GM19397 (cell line): ENCODE data around the gene STK32B.
"Not testable (repeated sequence)": the region's sequence is repeated elsewhere in the genome, so short reads cannot be mapped to it uniquely, and the experiment has no call there.

Source experiments
- ATAC-seq: cut with Tn5 transposase; IDR thresholded peaks from one replicate; pipeline ENCODE4 v1.9.1; 2021; ENCODE audit warnings: mild to moderate bottlenecking, moderate library complexity; ENCODE audit not compliant: unreplicated experiment

STK32B gene

DNA sequence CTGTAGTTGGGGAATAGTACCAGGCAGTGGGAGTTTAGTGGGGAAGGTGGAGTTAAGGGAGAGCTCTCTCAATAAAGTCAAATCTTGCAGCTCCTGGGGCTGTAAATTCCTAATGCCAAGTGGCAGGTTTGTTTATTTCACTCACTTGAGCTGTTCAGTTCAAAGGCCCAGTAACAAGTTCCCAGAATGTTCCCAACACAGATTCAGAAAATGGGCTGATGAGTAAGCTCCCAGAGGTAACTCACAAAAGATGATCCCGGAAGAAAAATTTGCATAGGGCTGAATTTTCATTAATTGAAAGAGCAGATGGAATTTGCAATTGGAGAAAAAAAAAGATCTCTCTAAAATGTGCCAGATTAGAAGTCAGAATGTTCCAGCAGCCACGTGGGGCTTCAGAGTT, 370.9 kb downstream of the STK32B start:
- no peak for ATAC-seq

- no peak for ATAC-seq
Observed at GRCh38 chr4:5423670-5424069, 372.4 kb downstream of the STK32B start.

- ATAC-seq: no peak
Observed at GRCh38 chr4:5424211-5424610, 372.9 kb downstream of the STK32B start.

DNA sequence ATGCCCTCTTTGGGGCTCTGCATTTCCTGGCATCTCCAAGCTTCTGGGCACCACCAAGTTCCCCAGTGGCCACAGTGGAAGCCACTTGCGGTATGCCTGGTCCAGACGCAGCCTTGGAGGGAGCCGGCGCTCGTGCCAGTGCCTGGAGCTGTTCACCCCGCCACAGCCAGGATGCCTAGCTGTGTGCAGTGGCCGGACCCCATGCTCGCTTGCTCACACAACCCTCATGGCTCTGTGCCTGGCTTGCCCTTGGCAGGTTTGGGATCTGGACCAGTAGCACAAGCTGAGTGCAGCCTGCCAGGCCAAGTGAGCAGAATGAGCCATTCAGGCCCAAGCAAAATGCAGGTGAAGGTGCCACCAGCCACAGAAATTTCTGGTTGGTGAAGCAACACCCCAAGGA, 373.6 kb downstream of the STK32B start:
- ATAC-seq: no peak

- no peak for ATAC-seq
Observed at GRCh38 chr4:5429747-5430146, 378.5 kb downstream of the STK32B start.

DNA sequence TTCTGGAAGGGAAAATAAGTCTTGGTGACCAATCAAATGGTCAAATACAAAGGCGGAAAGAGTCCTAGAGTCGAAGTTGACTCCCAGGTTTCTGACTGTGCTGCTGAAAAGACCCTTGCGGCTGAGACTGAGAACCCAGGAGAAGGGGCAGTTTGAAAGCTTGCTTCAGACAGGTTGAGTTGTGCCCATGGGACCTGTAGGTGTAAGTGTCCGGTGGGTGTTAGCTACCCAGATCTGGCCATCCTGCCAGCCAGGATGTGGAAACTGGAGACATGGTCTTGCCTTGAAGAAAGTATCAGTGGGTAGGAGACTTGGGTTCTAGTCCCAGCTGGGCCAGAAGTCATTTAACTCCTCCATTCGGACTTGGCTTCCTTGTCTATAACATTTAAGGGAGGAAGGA, 381.9 kb downstream of the STK32B start:
- no peak for ATAC-seq

GRCh38 chr4:5435201-5435600, 383.9 kb downstream of the STK32B start:
- no peak for ATAC-seq

- no peak for ATAC-seq
Observed at GRCh38 chr4:5435823-5436222, 384.5 kb downstream of the STK32B start.

GRCh38 chr4:5443976-5444802, 392.9 kb downstream of the STK32B start:
- not testable (repeated sequence) for ATAC-seq

GRCh38 chr4:5444918-5445517, 393.7 kb downstream of the STK32B start:
- ATAC-seq: no peak

GRCh38 chr4:5446595-5447226, 395.4 kb downstream of the STK32B start:
- no peak for ATAC-seq

GRCh38 chr4:5447755-5448154, 396.5 kb downstream of the STK32B start:
- no peak for ATAC-seq

GRCh38 chr4:5448221-5448620, 396.9 kb downstream of the STK32B start:
- no peak for ATAC-seq

- ATAC-seq: no peak
Observed at GRCh38 chr4:5451243-5451642, 400.0 kb downstream of the STK32B start.

DNA sequence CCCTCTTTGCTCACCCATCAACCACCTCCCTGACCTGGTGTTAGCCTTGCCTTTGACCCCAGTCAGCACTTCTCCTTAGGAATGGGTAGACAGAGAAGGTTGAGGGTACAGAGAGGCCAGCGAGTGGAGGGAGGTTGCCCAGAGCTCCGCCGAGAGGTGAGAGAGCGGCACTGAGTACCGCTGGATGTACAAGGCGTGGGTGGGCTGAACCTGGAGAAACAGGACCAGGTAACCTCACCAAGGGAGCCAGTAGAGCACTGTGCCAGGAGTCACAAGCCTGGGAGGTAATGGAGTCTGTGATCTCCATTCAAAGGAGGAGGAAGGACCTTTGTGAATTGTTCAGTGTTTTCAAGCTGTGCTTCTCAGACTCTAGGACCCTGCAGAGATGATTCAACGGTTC, 400.9 kb downstream of the STK32B start:
- no peak for ATAC-seq

GRCh38 chr4:5455003-5455585, 403.8 kb downstream of the STK32B start:
- no peak for ATAC-seq

DNA sequence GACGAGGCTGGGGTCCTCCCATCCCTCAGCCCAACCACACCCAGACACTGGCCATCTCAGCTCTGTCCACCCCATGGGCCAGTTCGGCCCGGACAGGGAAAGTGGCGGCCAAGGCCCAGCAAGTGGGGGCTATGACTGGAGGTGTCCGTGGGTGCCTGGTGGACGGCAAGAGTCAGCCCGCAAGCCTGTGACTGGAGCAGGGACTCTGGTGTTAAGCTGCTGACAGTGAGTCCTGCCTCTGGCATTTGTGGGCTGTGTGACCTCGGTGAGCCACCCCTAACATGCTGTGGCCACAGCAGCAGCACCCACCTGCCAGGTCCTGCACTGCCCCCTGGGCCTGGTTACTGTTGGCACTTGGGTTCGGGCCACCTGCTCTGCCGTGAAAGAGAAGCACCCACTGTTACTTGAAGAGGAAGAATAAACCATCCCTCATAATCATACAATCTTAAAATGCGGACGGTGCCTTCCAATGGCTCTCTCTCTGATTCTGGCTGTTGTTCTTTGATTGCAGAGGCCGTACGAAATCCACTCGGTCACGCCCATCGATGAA, 405.1 kb downstream of the STK32B start:
- no peak for ATAC-seq

GRCh38 chr4:5458676-5459075, 407.4 kb downstream of the STK32B start:
- ATAC-seq: no peak

DNA sequence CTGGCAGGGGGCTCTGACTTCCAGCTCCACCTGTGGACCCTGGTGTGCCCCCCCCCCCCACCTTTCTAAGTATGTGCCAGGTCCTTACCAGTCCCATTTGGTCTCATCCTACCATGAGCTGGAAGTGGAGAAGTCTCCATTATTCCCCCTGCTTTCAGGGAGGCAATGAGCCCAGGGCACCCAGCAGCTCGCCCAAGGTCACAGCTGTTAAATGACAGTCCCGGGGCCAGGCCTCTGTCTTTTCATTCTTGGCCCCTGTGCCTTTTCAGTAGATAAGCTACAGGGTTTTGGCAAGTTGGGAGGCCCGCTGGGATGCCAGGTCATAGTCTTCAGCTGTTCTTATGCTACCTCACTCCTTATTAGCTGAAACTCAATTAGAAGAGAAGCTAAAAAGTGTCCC, 408.0 kb downstream of the STK32B start:
- no peak for ATAC-seq

DNA sequence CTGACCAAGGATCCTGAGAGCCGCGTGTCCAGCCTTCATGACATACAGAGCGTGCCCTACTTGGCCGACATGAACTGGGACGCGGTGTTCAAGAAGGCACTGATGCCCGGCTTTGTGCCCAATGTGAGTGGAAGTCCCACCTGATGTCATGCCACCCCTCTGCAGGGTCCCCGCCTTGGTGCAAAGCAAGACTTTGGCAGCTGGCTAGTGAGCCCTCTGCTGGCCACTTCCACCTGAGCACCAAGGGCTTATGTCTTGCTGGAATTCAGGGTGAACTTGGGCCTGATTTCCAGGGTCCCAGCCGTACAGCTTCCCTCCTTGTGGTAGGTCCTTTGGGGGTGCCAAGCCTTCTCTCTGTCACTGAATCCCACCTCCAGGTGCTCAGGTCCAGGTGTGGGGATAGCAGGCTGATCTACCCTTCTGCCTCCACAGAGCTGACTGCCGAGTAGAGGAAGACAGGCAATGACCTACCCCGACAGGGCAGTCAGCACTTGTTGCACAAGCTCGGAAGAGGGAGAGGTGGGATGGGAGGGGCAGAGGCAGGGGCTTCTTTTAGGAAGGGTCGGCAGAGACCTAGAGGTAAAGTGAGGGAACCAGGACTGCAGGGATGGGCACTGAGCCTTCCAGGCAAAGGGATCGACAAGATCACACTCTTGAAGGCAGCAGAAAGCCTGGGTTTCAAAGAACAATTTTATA, 409.0 kb downstream of the STK32B start:
- no peak for ATAC-seq

- no peak for ATAC-seq
Observed at GRCh38 chr4:5461477-5461876, 410.2 kb downstream of the STK32B start.
